H9 (cell line): Measurements from ENCODE around the gene GIT2. TPM values are rescaled to one million over a fixed set of nuclear protein-coding genes. Genes with fewer than 3 reads are reported as not detected.
"Not testable (repeated sequence)": the region's sequence is repeated elsewhere in the genome, so short reads cannot be mapped to it uniquely, and the experiment has no call there.

ENCODE experiments used
- DNase-seq: peaks from one replicate; pipeline ENCODE4 v3.0.0-alpha.2; 2017
- H2AFZ ChIP-seq: one replicate; pipeline ENCODE4 v1.6.1; 2013; ENCODE audit warnings: mild to moderate bottlenecking, low read length, control low read depth, moderate library complexity
- H2AK5ac ChIP-seq: 2 replicates; pipeline ENCODE4 v1.6.1; 2013; ENCODE audit warnings: low read length, control low read depth, mixed read lengths; ENCODE audit not compliant: insufficient read length
- H2BK120ac ChIP-seq: one replicate; pipeline ENCODE4 v1.6.1; 2013; ENCODE audit warnings: low read depth, mild to moderate bottlenecking, low read length, control low read depth, inconsistent platforms; ENCODE audit not compliant: poor library complexity, severe bottlenecking
- H2BK12ac ChIP-seq: 2 replicates; pipeline ENCODE4 v1.6.1; 2013; ENCODE audit warnings: low read length, control low read depth, mixed read lengths, low read depth; ENCODE audit not compliant: insufficient read length
- H2BK15ac ChIP-seq: 2 replicates; pipeline ENCODE4 v1.6.1; 2013; ENCODE audit warnings: low read depth, low read length, control low read depth
- H2BK20ac ChIP-seq: one replicate; pipeline ENCODE4 v1.6.1; 2013; ENCODE audit warnings: low read depth, mild to moderate bottlenecking, low read length, control low read depth, inconsistent platforms; ENCODE audit not compliant: poor library complexity, severe bottlenecking
- H2BK5ac ChIP-seq: 2 replicates; pipeline ENCODE4 v1.6.1; 2013; ENCODE audit warnings: low read length, control low read depth, mixed read lengths; ENCODE audit not compliant: insufficient read length
- H3K14ac ChIP-seq: 2 replicates; pipeline ENCODE4 v1.6.1; 2013; ENCODE audit warnings: low read length, control low read depth; ENCODE audit not compliant: insufficient read depth
- H3K18ac ChIP-seq: 2 replicates; pipeline ENCODE4 v1.6.1; 2013; ENCODE audit warnings: low read depth, mild to moderate bottlenecking, mixed read lengths, low read length, control low read depth; ENCODE audit not compliant: insufficient read length
- H3K23ac ChIP-seq: 2 replicates; pipeline ENCODE4 v1.6.1; 2013; ENCODE audit warnings: low read length, control low read depth, mixed read lengths, low read depth; ENCODE audit not compliant: insufficient read length
- H3K23me2 ChIP-seq: 2 replicates; pipeline ENCODE4 v1.6.1; 2013; ENCODE audit warnings: low read depth, mild to moderate bottlenecking, mixed read lengths, low read length, control low read depth; ENCODE audit not compliant: insufficient read length, poor library complexity, severe bottlenecking
- H3K27ac ChIP-seq: 2 replicates; pipeline ENCODE4 v1.5.1; 2013; ENCODE audit warnings: low read length, control low read depth, mixed read lengths, low read depth; ENCODE audit not compliant: insufficient read length
- H3K27me3 ChIP-seq: 2 replicates; pipeline ENCODE4 v1.6.1; 2013; ENCODE audit warnings: low read length, control low read depth, inconsistent platforms; ENCODE audit not compliant: insufficient read depth
- H3K4ac ChIP-seq: 2 replicates; pipeline ENCODE4 v1.6.1; 2013; ENCODE audit warnings: low read depth, mild to moderate bottlenecking, control low read depth, inconsistent platforms, low read length, moderate library complexity
- H3K4me1 ChIP-seq: 2 replicates; pipeline ENCODE4 v1.6.1; 2013; ENCODE audit warnings: low read length, control low read depth, inconsistent platforms; ENCODE audit not compliant: insufficient read depth
- H3K4me2 ChIP-seq: 2 replicates; pipeline ENCODE4 v1.6.1; 2013; ENCODE audit warnings: low read length, control low read depth, mixed read lengths; ENCODE audit not compliant: insufficient read length, insufficient read depth
- H3K56ac ChIP-seq: 2 replicates; pipeline ENCODE4 v1.6.1; 2013; ENCODE audit warnings: low read depth, mild to moderate bottlenecking, mixed read lengths, low read length, control low read depth; ENCODE audit not compliant: insufficient read length
- H3K79me1 ChIP-seq: 2 replicates; pipeline ENCODE4 v1.6.1; 2013; ENCODE audit warnings: low read depth, mild to moderate bottlenecking, moderate library complexity, low read length, control low read depth, inconsistent platforms; ENCODE audit not compliant: insufficient read depth, poor library complexity, severe bottlenecking
- H3K79me2 ChIP-seq: 2 replicates; pipeline ENCODE4 v1.6.1; 2013; ENCODE audit warnings: low read length, control low read depth, inconsistent platforms; ENCODE audit not compliant: insufficient read depth
- H3K9ac ChIP-seq: 2 replicates; pipeline ENCODE4 v1.6.1; 2013; ENCODE audit warnings: low read length, control low read depth, mixed read lengths; ENCODE audit not compliant: insufficient read length; ENCODE audit errors: extremely low read depth
- H3K9me3 ChIP-seq: one replicate; pipeline ENCODE4 v1.6.1; 2013; ENCODE audit warnings: low read depth, low read length, inconsistent platforms; ENCODE audit not compliant: control insufficient read depth
- H3T11ph ChIP-seq: one replicate; pipeline ENCODE4 v1.6.1; 2013; ENCODE audit warnings: mild to moderate bottlenecking, low read length, control low read depth, inconsistent platforms
- H4K20me1 ChIP-seq: one replicate; pipeline ENCODE4 v1.6.1; 2013; ENCODE audit not compliant: control insufficient read depth, insufficient read length, insufficient read depth
- H4K5ac ChIP-seq: 2 replicates; pipeline ENCODE4 v1.6.1; 2013; ENCODE audit warnings: low read depth, mild to moderate bottlenecking, mixed read lengths, low read length, control low read depth; ENCODE audit not compliant: insufficient read length
- H4K8ac ChIP-seq: replicated peaks from 2 replicates; pipeline ENCODE4 v1.6.1; 2013; ENCODE audit warnings: low read length, control low read depth, mixed read lengths, low read depth; ENCODE audit not compliant: insufficient read length
- H4K91ac ChIP-seq: 2 replicates; pipeline ENCODE4 v1.6.1; 2013; ENCODE audit warnings: low read depth, mild to moderate bottlenecking, moderate library complexity, mixed read lengths, low read length, control low read depth; ENCODE audit not compliant: insufficient read length
- H3K27ac Mint-ChIP-seq, 3 experiments: 2 replicates in 2 of 3; 3 replicates in 1 of 3; pipeline ENCODE4 v1.8.0; 2020 to 2021; ENCODE audit warnings: mixed read lengths in 3 of 3, mild to moderate bottlenecking in 1 of 3, moderate library complexity in 1 of 3
- H3K27me3 Mint-ChIP-seq: 2 replicates; pipeline ENCODE4 v1.8.0; 2021; ENCODE audit warnings: low read depth, mild to moderate bottlenecking, moderate library complexity, mixed read lengths
- H3K36me3 Mint-ChIP-seq, 3 experiments: 2 replicates in 2 of 3; 3 replicates in 1 of 3; pipeline ENCODE4 v1.8.0; 2020 to 2021; ENCODE audit warnings: low read depth in 3 of 3, mixed read lengths in 3 of 3; ENCODE audit not compliant: insufficient read depth in 1 of 3
- H3K4me1 Mint-ChIP-seq, 2 experiments: 2 replicates each; pipeline ENCODE4 v1.8.0; 2020; ENCODE audit warnings: mixed read lengths in 2 of 2
- H3K4me3 Mint-ChIP-seq, 2 experiments: 2 replicates in 1 of 2; 3 replicates in 1 of 2; pipeline ENCODE4 v1.8.0; 2020 to 2021; ENCODE audit warnings: mild to moderate bottlenecking in 2 of 2, mixed read lengths in 2 of 2, moderate library complexity in 1 of 2
- H3K9me3 Mint-ChIP-seq, 2 experiments: 2 replicates in 1 of 2; 3 replicates in 1 of 2; pipeline ENCODE4 v1.8.0; 2020; ENCODE audit warnings: mild to moderate bottlenecking in 2 of 2, mixed read lengths in 2 of 2, moderate library complexity in 1 of 2
- WGBS: extraction: QIAGEN DNeasy Blood & Tissue Kit; methylation state at CpG from one replicate; pipeline ENCODE4 v1.1.7; 2013; ENCODE audit warnings: missing lambda C conversion rate, low lambda C conversion rate, mixed read lengths; ENCODE audit not compliant: insufficient read length; ENCODE audit errors: extremely low coverage; 5-methylcytosine and 5-hydroxymethylcytosine counted together
- total RNA-seq: library from RNA; stranded (reverse); gene quantifications from 2 replicates; pipeline ENCODE4 v1.2.1, GENCODE V29; 2021
- TF ChIP-seq, protein P1 (sequence below): fragments of 200-600 bp; sonication (generic); conservative IDR thresholded peaks from 3 replicates; pipeline ENCODE4 v1.8.0; 2021; ENCODE audit warnings: antibody characterized with exemption, mild to moderate bottlenecking

The GIT2 gene
- total RNA-seq, 1 experiment from 2014 or later: 27.0 TPM

- DNase-seq: no peak
- Mint-ChIP-seq H3K36me3 (no peaks in the 10 kb centered on the region), H3K4me3 (no peak overlapping the region), H3K4me1 (peaks cover 6 to 14% of the 10 kb centered on the region in 2 experiments), H3K27ac (no peak overlapping the region; a peak in 1 of 7 replicates), H3K27me3 (peaks cover 80% of the 10 kb centered on the region), H3K9me3 (no peaks in the 10 kb centered on the region)
- no peak overlapping the region for H3K23ac ChIP-seq
- H2AK5ac ChIP-seq: no peak overlapping the region
- H4K91ac ChIP-seq: no peak overlapping the region
- no peak overlapping the region for H3K56ac ChIP-seq
- peaks cover 2% of the 10 kb centered on the region; the same call in 1 of the 2 replicates for H3K4me1 ChIP-seq
- H3K23me2 ChIP-seq: no peaks in the 10 kb centered on the region
- no peaks in the 10 kb centered on the region for H3K9me3 ChIP-seq
- H3K4ac ChIP-seq: no peak overlapping the region
- H3K14ac ChIP-seq: no peak overlapping the region
- no peak overlapping the region for H3K27ac ChIP-seq
- H3K9ac ChIP-seq: no peak overlapping the region
- no peaks in the 10 kb centered on the region for H3K79me2 ChIP-seq
- H3K79me1 ChIP-seq: no peaks in the 10 kb centered on the region
- H4K8ac ChIP-seq: no peak overlapping the region
- no peak overlapping the region for H3K4me2 ChIP-seq
- H2AFZ ChIP-seq: no peak overlapping the region
- no peak overlapping the region for H2BK12ac ChIP-seq
- no peak overlapping the region for H2BK5ac ChIP-seq
- H3T11ph ChIP-seq: no peak overlapping the region
- H3K27me3 ChIP-seq: peaks cover 7% of the 10 kb centered on the region; the same call in 1 of the 2 replicates
- TF ChIP-seq, protein P1, sequence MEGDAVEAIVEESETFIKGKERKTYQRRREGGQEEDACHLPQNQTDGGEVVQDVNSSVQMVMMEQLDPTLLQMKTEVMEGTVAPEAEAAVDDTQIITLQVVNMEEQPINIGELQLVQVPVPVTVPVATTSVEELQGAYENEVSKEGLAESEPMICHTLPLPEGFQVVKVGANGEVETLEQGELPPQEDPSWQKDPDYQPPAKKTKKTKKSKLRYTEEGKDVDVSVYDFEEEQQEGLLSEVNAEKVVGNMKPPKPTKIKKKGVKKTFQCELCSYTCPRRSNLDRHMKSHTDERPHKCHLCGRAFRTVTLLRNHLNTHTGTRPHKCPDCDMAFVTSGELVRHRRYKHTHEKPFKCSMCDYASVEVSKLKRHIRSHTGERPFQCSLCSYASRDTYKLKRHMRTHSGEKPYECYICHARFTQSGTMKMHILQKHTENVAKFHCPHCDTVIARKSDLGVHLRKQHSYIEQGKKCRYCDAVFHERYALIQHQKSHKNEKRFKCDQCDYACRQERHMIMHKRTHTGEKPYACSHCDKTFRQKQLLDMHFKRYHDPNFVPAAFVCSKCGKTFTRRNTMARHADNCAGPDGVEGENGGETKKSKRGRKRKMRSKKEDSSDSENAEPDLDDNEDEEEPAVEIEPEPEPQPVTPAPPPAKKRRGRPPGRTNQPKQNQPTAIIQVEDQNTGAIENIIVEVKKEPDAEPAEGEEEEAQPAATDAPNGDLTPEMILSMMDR: no peak
- H2BK15ac ChIP-seq: no peak overlapping the region
- no CpG with 5 or more reads among the region's 1 CpG for WGBS
- H3K18ac ChIP-seq: no peak overlapping the region
- H4K20me1 ChIP-seq: no peaks in the 10 kb centered on the region
- H2BK20ac ChIP-seq: no peak overlapping the region
- H2BK120ac ChIP-seq: no peak overlapping the region
- H4K5ac ChIP-seq: no peak overlapping the region
Observed at GRCh38 chr12:109892165-109892715, 103.9 kb downstream of the GIT2 start.

DNA sequence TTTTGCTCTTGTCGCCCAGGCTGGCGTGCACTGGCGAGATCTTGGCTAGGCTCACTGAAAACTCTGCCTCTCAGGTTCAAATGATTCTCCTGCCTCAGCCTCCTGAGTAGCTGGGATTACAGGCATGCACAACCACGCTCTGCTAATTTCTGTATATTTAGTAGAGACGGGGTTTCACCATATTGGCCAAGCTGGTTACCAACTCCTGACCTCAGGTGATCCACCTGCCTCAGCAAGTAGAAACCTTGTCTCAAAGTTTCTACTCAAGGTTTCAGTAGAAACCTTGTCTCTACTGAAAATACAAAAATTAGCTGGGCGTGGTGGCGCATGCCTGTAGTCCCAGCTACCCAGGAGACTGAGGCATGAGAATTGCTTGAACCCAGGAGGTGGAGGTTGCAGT lies 104.4 kb downstream of the GIT2 start:
- not testable (repeated sequence) for H3K27ac Mint-ChIP-seq, H3K9me3 Mint-ChIP-seq, H2BK120ac ChIP-seq, H3K18ac ChIP-seq, H3K23me2 ChIP-seq, H3K79me2 ChIP-seq, H3K27ac ChIP-seq, H3K4me2 ChIP-seq, H3K79me1 ChIP-seq, H3K14ac ChIP-seq, H3K4me1 ChIP-seq, H2AK5ac ChIP-seq, H2BK20ac ChIP-seq, H3K56ac ChIP-seq, H2BK5ac ChIP-seq, H3K4me3 Mint-ChIP-seq, H3T11ph ChIP-seq, H3K27me3 ChIP-seq, H4K91ac ChIP-seq, H4K8ac ChIP-seq, H2BK15ac ChIP-seq, DNase-seq, H4K20me1 ChIP-seq, H3K9me3 ChIP-seq, H4K5ac ChIP-seq, H3K4ac ChIP-seq, H2BK12ac ChIP-seq, H3K36me3 Mint-ChIP-seq, H3K23ac ChIP-seq, H3K9ac ChIP-seq, H2AFZ ChIP-seq
- H3K4me1 Mint-ChIP-seq: peaks cover 6 to 14% of the 10 kb centered on the region in 2 experiments
- H3K27me3 Mint-ChIP-seq: peaks cover 76% of the 10 kb centered on the region
- no CpG with 5 or more reads among the region's 7 CpGs for WGBS
